ENCODE measurements around the gene BCKDK.

Gene BCKDK

GRCh38 chr16:31085411-31085810, 22.8 kb upstream of the BCKDK start:
- Histone ChIP-seq H3K27ac (no peak overlapping the region), H3K27me3 (replicated peaks) (no peaks in the 10 kb centered on the region), H3K36me3 (replicated peaks) (peaks cover 13% of the 10 kb centered on the region), H3K4me3 (ENCODE audit: low read depth, low read length) (no peak overlapping the region)
- no peak for TF ChIP-seq CTCF (IDR thresholded peaks at IDR 0.05; ENCODE audit: low read depth, low read length, missing control alignments)
- in situ Hi-C loops (cut with HindIII; ENCODE audit: low pct_ligation_motif_present, low sequenced_read_pairs): no loop called here
- no peak for DNase-seq

GRCh38 chr16:31085873-31086628, 22.1 kb upstream of the BCKDK start:
- TF ChIP-seq CTCF (IDR thresholded peaks at IDR 0.05; ENCODE audit: low read depth, low read length, missing control alignments): no peak
- no peak for DNase-seq
- Histone ChIP-seq H3K4me3 (ENCODE audit: low read depth, low read length) (no peak overlapping the region), H3K27me3 (replicated peaks) (no peaks in the 10 kb centered on the region), H3K27ac (no peak overlapping the region), H3K36me3 (replicated peaks) (peaks cover 12% of the 10 kb centered on the region)
- in situ Hi-C loops (cut with HindIII; ENCODE audit: low pct_ligation_motif_present, low sequenced_read_pairs): no loop called here

- in situ Hi-C loops (cut with HindIII; ENCODE audit: low pct_ligation_motif_present, low sequenced_read_pairs): no loop called here
- Histone ChIP-seq H3K4me3 (ENCODE audit: low read depth, low read length) (no peak overlapping the region), H3K36me3 (replicated peaks) (peaks cover 12% of the 10 kb centered on the region), H3K27ac (no peak overlapping the region), H3K27me3 (replicated peaks) (no peaks in the 10 kb centered on the region)
- TF ChIP-seq CTCF (IDR thresholded peaks at IDR 0.05; ENCODE audit: low read depth, low read length, missing control alignments): no peak
- DNase-seq: no peak
These were observed 21.6 kb upstream of the BCKDK start for GRCh38 chr16:31086629-31086906.

- Histone ChIP-seq H3K27ac (no peak overlapping the region), H3K27me3 (replicated peaks) (no peaks in the 10 kb centered on the region), H3K4me3 (ENCODE audit: low read depth, low read length) (no peak overlapping the region), H3K36me3 (replicated peaks) (peaks cover 12% of the 10 kb centered on the region)
- no peak for DNase-seq
- in situ Hi-C loops (cut with HindIII; ENCODE audit: low pct_ligation_motif_present, low sequenced_read_pairs): no loop called here
- TF ChIP-seq CTCF (IDR thresholded peaks at IDR 0.05; ENCODE audit: low read depth, low read length, missing control alignments): no peak
These were observed 20.7 kb upstream of the BCKDK start for GRCh38 chr16:31087481-31087880.

GRCh38 chr16:31087971-31088370, 20.2 kb upstream of the BCKDK start:
- Histone ChIP-seq H3K4me3 (ENCODE audit: low read depth, low read length) (no peak overlapping the region), H3K27me3 (replicated peaks) (no peaks in the 10 kb centered on the region), H3K36me3 (replicated peaks) (peaks cover 12% of the 10 kb centered on the region), H3K27ac (no peak overlapping the region)
- in situ Hi-C loops (cut with HindIII; ENCODE audit: low pct_ligation_motif_present, low sequenced_read_pairs): no loop called here
- TF ChIP-seq CTCF (IDR thresholded peaks at IDR 0.05; ENCODE audit: low read depth, low read length, missing control alignments): no peak
- no peak for DNase-seq
